Neural progenitor cell (in vitro differentiated cells): ENCODE measurements around the gene FTCD. TPM values are rescaled to one million over a fixed set of nuclear protein-coding genes. Genes with fewer than 3 reads are reported as not detected.
A peak's percentile ranks its signal among the peaks of the same experiment; 100 is the strongest.

ENCODE experiments used
- DNase-seq: peaks from one replicate; pipeline ENCODE4 v3.0.0-alpha.2; 2016; ENCODE audit warnings: low spot score
- H2AFZ ChIP-seq: fragments of 200-600 bp; sonication (generic); replicated peaks from 2 replicates; pipeline ENCODE4 v1.6.1; 2016; ENCODE audit warnings: antibody characterized with exemption
- H3F3A ChIP-seq: fragments of 200-600 bp; sonication (generic); 2 replicates; pipeline ENCODE4 v1.6.1; 2016; ENCODE audit warnings: antibody characterized with exemption, low read depth
- H3K27ac ChIP-seq: fragments of 200-600 bp; sonication (generic); 2 replicates; pipeline ENCODE4 v1.5.1; 2016; ENCODE audit warnings: mild to moderate bottlenecking
- H3K27me3 ChIP-seq: fragments of 200-600 bp; sonication (generic); 2 replicates; pipeline ENCODE4 v1.6.1; 2016; ENCODE audit warnings: mild to moderate bottlenecking, moderate library complexity
- H3K36me3 ChIP-seq: fragments of 200-600 bp; sonication (generic); 2 replicates; pipeline ENCODE4 v1.5.1; 2016
- H3K4me1 ChIP-seq: fragments of 200-600 bp; sonication (generic); 2 replicates; pipeline ENCODE4 v1.6.1; 2016; ENCODE audit warnings: mixed run types
- H3K4me2 ChIP-seq: fragments of 200-600 bp; sonication (generic); 2 replicates; pipeline ENCODE4 v1.6.1; 2016
- H3K4me3 ChIP-seq: fragments of 200-600 bp; sonication (generic); 2 replicates; pipeline ENCODE4 v1.5.1; 2016
- H3K79me2 ChIP-seq: fragments of 200-600 bp; sonication (generic); 2 replicates; pipeline ENCODE4 v1.6.1; 2016; ENCODE audit warnings: low read depth
- H3K9ac ChIP-seq: fragments of 200-600 bp; sonication (generic); 2 replicates; pipeline ENCODE4 v1.6.1; 2016
- H3K9me3 ChIP-seq: fragments of 200-600 bp; sonication (generic); 2 replicates; pipeline ENCODE4 v1.5.1; 2016; ENCODE audit warnings: low read depth
- H4K20me1 ChIP-seq: fragments of 200-600 bp; sonication (generic); 2 replicates; pipeline ENCODE4 v1.6.1; 2016; ENCODE audit warnings: low read depth
- H3K27ac Mint-ChIP-seq: 3 replicates; pipeline ENCODE4 v1.8.0; 2021; ENCODE audit warnings: mixed read lengths
- H3K27me3 Mint-ChIP-seq: 2 replicates; pipeline ENCODE4 v1.8.0; 2022; ENCODE audit warnings: low read depth, mild to moderate bottlenecking, inconsistent platforms, moderate library complexity, mixed read lengths; ENCODE audit not compliant: insufficient read depth
- H3K36me3 Mint-ChIP-seq: 3 replicates; pipeline ENCODE4 v1.8.0; 2021; ENCODE audit warnings: mixed read lengths
- H3K4me1 Mint-ChIP-seq: 3 replicates; pipeline ENCODE4 v1.8.0; 2021; ENCODE audit warnings: mixed read lengths
- H3K4me3 Mint-ChIP-seq: 3 replicates; pipeline ENCODE4 v1.8.0; 2021; ENCODE audit warnings: mild to moderate bottlenecking, moderate library complexity, mixed read lengths
- H3K9me3 Mint-ChIP-seq: 3 replicates; pipeline ENCODE4 v1.8.0; 2020; ENCODE audit warnings: mixed read lengths
- CTCF ChIP-seq: fragments of 200-600 bp; sonication (generic); IDR thresholded peaks from 2 replicates; pipeline ENCODE4 v1.5.1; 2017; ENCODE audit warnings: antibody characterized with exemption, mild to moderate bottlenecking
- EZH2 ChIP-seq: fragments of 200-600 bp; sonication (generic); IDR thresholded peaks from 2 replicates; pipeline ENCODE4 v1.6.1; 2017; ENCODE audit warnings: antibody characterized with exemption, mild to moderate bottlenecking, moderate library complexity
- EZH2phosphoT487 ChIP-seq: fragments of 200-600 bp; sonication (generic); IDR thresholded peaks from 2 replicates; pipeline ENCODE4 v1.6.1; 2017; ENCODE audit warnings: antibody characterized with exemption
- total RNA-seq: library from RNA; depleted of rRNA; stranded (reverse); fragments of >200 nt; gene quantifications from 2 replicates; pipeline ENCODE4 v1.2.3, GENCODE V29; 2015; ENCODE audit warnings: low replicate concordance

Gene FTCD
- total RNA-seq, 1 donor from 2014 or later = not detected

GRCh38 chr21:46190491-46191131 is 35.2 kb upstream of the FTCD start:
- no peak overlapping the region for H3K27ac ChIP-seq
- peaks cover 25% of the 10 kb centered on the region for H3K36me3 Mint-ChIP-seq
- no peaks in the 10 kb centered on the region for H3K9me3 Mint-ChIP-seq
- no peak overlapping the region for H3K9ac ChIP-seq
- no peaks in the 10 kb centered on the region for H3K27me3 ChIP-seq
- no peaks in the 10 kb centered on the region for H3K9me3 ChIP-seq
- no peak overlapping the region for H3K4me2 ChIP-seq
- no peak overlapping the region for H3K27ac Mint-ChIP-seq
- H3K4me3 Mint-ChIP-seq = peak overlapping the region; percentile 18
- H3K79me2 ChIP-seq = no peaks in the 10 kb centered on the region
- peaks cover 5% of the 10 kb centered on the region for H3F3A ChIP-seq
- H3K4me1 ChIP-seq = peaks cover 8% of the 10 kb centered on the region
- peaks cover 2% of the 10 kb centered on the region for H3K27me3 Mint-ChIP-seq
- peaks cover 43% of the 10 kb centered on the region for H3K4me1 Mint-ChIP-seq
- no peaks in the 10 kb centered on the region for H3K36me3 ChIP-seq
- no peaks in the 10 kb centered on the region for H4K20me1 ChIP-seq
- TF ChIP-seq EZH2phosphoT487 (no peak), EZH2 (no peak), CTCF (no peak)
- DNase-seq = no peak
- H2AFZ ChIP-seq = no peak overlapping the region
- H3K4me3 ChIP-seq = no peak overlapping the region

- H3K4me3 Mint-ChIP-seq = no peak overlapping the region
- no peaks in the 10 kb centered on the region for H3K79me2 ChIP-seq
- H3F3A ChIP-seq = peaks cover 8% of the 10 kb centered on the region
- no peaks in the 10 kb centered on the region for H3K9me3 ChIP-seq
- H3K9me3 Mint-ChIP-seq = no peaks in the 10 kb centered on the region
- H3K9ac ChIP-seq = no peak overlapping the region
- DNase-seq = no peak
- TF ChIP-seq EZH2 (no peak), EZH2phosphoT487 (no peak), CTCF (no peak)
- H3K36me3 Mint-ChIP-seq = peaks cover 21% of the 10 kb centered on the region
- H3K4me1 ChIP-seq = peaks cover 14% of the 10 kb centered on the region
- no peak overlapping the region for H2AFZ ChIP-seq
- no peak overlapping the region for H3K27ac ChIP-seq
- no peak overlapping the region for H3K4me3 ChIP-seq
- H3K4me2 ChIP-seq = no peak overlapping the region
- peaks cover 2% of the 10 kb centered on the region for H3K27me3 Mint-ChIP-seq
- H3K27me3 ChIP-seq = no peaks in the 10 kb centered on the region
- H3K4me1 Mint-ChIP-seq = peaks cover 49% of the 10 kb centered on the region
- no peaks in the 10 kb centered on the region for H4K20me1 ChIP-seq
- no peaks in the 10 kb centered on the region for H3K36me3 ChIP-seq
- no peak overlapping the region for H3K27ac Mint-ChIP-seq
These were observed 34.6 kb upstream of the FTCD start for GRCh38 chr21:46189959-46190490.

GRCh38 chr21:46189213-46189958 is 34.0 kb upstream of the FTCD start:
- H3K4me1 ChIP-seq = peaks cover 14% of the 10 kb centered on the region
- peaks cover 19% of the 10 kb centered on the region for H3K36me3 Mint-ChIP-seq
- H3K36me3 ChIP-seq = no peaks in the 10 kb centered on the region
- peaks cover 50% of the 10 kb centered on the region for H3K4me1 Mint-ChIP-seq
- TF ChIP-seq CTCF (no peak), EZH2 (no peak), EZH2phosphoT487 (no peak)
- no peak overlapping the region for H3K9ac ChIP-seq
- peaks cover 2% of the 10 kb centered on the region for H3K27me3 Mint-ChIP-seq
- no peak overlapping the region for H3K4me3 ChIP-seq
- no peaks in the 10 kb centered on the region for H3K9me3 Mint-ChIP-seq
- DNase-seq = no peak
- no peaks in the 10 kb centered on the region for H4K20me1 ChIP-seq
- peak overlapping the region; percentile 10 for H3K4me3 Mint-ChIP-seq
- no peaks in the 10 kb centered on the region for H3K27me3 ChIP-seq
- no peak overlapping the region for H3K4me2 ChIP-seq
- H3K9me3 ChIP-seq = no peaks in the 10 kb centered on the region
- peaks cover 13% of the 10 kb centered on the region for H3F3A ChIP-seq
- H3K27ac ChIP-seq = no peak overlapping the region
- H3K27ac Mint-ChIP-seq = no peak overlapping the region
- H2AFZ ChIP-seq = no peak overlapping the region
- H3K79me2 ChIP-seq = no peaks in the 10 kb centered on the region
